HG02973 (cell line): ENCODE data around the gene IL1RL2.
A peak's percentile ranks its signal among the peaks of the same experiment; 100 is the strongest.

Experiments
- ATAC-seq: cut with Tn5 transposase; IDR thresholded peaks from one replicate; pipeline ENCODE4 v1.9.1; 2021; ENCODE audit warnings: moderate library complexity; ENCODE audit not compliant: unreplicated experiment

Gene IL1RL2

DNA sequence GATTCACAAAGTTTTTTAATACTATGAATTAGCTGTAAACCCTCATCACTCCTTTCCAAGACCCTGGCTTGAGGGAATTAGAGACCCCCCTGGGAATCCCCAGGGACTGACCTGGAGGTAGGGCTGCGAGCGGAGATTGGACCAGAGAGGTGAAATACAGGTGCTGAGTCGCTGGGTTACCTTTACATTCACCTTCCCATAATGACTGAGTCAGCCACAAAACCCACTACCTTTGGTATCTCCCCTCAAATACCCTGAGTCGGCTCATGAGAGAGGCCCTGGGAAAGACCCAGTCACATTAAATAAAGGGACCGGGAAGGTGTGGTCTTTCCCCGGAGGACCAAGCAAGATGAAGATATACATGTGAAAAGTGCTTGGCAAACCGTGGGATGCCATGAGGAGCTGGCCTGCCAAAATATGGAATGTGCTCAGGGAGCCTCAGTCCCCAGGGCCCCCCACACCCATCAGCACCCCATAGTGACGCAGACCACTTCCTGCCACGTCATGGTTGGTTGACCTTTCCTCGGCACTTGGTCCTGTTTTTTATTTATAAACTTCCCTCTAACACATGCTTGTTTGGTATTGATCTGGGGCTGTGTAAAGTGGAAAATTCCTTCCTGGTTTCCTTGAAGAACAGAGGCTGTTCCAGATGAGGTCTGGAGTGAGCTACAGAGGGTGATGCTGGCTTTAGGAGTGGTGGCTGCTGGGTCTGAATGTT is 51.4 kb downstream of the IL1RL2 start:
- no peak for ATAC-seq

DNA sequence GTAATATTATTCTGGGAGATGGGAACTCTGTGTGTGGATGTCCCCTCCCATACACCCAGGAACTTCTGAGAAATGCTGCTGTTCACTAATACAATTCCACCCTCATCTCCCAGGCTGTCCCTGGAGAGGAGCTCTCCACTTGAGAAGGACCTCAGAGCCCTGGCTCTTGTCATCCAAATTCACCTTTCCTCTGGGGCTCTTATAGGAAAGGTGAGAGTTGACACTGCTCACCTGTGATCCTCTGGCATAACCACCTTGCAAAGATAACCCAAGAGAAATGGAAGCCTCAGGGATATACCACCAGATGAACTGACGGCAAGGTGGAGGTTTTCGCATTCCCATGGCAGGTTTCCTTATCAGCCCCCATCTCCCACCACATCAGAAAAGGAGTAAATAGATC is 52.0 kb downstream of the IL1RL2 start:
- ATAC-seq = no peak

DNA sequence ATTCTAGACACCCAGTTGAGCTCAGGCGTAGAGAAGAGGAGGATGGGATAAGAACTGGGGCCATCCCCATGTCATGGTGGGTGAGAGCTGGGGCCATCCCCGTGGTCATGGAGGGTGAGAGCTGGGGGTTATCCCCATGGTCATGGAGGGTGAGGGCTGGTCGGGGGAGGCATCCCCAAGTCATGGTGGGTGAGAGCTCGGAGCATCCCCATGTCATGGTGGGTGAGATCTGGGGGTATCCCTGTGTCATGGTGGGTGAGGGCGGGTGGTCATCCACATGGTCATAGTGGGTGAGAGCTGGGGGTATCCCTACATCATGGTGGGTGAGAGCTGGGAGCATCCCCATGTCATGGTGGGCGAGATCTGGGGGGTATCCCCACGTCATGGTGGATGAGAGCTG is 52.5 kb downstream of the IL1RL2 start:
- no peak for ATAC-seq

GRCh38 chr2:102240640-102241370 is 54.0 kb downstream of the IL1RL2 start:
- peak; percentile 79 for ATAC-seq

GRCh38 chr2:102241616-102242305 is 54.9 kb downstream of the IL1RL2 start:
- ATAC-seq = no peak

- no peak for ATAC-seq
These were observed 58.7 kb downstream of the IL1RL2 start for GRCh38 chr2:102245266-102246151.

GRCh38 chr2:102250278-102250821 is 63.5 kb downstream of the IL1RL2 start:
- no peak for ATAC-seq

- ATAC-seq = peak; percentile 62
These were observed 64.4 kb downstream of the IL1RL2 start for GRCh38 chr2:102251042-102251848.

DNA sequence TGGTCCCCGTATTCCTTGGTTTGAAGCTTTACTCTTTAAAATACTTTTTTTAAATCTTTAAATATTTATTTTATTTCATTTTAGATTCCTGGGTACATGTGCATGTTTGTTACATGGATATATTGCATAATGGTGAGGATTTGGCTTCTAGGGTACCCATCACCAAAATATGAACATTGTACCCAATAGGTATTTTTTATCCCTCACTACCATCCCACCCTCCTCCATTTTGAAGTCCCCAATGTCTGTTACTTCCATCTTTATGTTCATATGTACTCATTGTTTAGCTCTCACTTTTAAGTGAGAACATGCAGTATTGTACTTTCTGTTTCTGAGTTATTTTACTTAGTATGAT is 65.0 kb downstream of the IL1RL2 start:
- no peak for ATAC-seq

GRCh38 chr2:102252236-102252635 is 65.4 kb downstream of the IL1RL2 start:
- no peak for ATAC-seq

DNA sequence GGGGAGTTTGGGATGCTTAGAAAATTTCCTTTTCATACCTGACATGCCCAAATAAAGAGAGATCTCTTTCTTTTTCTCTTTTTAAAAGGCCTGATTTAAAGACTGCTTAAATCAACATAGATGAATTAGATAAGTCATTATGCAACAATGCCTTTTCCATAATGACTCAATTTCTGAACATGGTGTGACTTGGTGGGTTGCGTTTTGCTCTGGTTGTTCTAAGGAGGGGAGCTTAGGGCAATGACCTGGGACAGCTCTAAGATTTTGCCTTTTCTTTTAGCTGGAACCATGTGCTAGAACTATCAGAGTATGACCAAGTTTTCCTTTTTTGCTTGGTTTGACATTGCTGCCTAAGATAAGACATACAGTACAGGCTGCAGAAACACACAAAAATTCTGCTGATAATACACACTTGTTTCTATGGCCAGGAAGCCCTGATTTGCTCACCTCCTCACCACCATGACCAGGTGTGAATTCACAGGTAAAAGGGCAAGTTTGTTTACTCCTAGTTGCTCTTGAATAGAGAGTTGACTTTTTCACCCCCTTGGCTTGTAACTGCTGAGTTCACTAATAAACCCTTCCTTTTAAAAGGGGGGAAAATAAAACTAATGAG is 66.4 kb downstream of the IL1RL2 start:
- no peak for ATAC-seq

DNA sequence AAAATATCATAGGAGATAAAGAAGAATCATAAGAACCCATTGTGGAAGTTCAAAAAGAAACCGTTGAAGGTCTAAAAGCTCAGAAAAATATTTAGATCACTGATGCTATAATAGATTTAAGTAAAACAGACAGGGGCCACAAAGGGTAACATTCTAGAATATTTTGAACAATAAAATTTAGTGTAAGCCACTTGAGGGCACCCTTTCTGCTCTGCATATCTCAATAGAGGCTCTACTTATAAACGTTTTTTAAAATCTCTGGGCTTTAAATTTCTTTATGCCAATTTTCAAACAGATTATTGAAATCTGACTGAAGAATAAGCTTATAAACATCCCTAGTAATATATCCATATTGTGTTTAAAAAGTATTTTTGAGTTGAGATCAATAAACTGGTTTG is 66.9 kb downstream of the IL1RL2 start:
- no peak for ATAC-seq

DNA sequence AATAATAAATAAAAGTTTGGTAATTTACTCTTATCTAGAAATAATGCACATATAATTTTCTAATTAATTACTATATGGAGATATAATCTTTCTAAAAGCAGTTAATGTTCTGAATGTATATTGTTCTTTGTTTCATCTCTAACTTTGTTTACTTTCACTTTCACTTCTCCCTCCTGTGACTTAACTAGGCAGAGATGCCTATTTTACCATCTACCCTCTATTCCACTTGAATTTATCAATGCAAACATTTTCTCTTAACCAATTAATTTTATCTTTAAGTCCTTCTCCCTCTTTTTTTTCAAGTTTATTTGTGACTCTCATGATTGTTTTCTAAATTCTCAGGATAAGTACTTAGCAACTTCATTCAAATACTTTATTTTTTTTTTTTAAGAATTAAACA is 69.5 kb downstream of the IL1RL2 start:
- no peak for ATAC-seq

DNA sequence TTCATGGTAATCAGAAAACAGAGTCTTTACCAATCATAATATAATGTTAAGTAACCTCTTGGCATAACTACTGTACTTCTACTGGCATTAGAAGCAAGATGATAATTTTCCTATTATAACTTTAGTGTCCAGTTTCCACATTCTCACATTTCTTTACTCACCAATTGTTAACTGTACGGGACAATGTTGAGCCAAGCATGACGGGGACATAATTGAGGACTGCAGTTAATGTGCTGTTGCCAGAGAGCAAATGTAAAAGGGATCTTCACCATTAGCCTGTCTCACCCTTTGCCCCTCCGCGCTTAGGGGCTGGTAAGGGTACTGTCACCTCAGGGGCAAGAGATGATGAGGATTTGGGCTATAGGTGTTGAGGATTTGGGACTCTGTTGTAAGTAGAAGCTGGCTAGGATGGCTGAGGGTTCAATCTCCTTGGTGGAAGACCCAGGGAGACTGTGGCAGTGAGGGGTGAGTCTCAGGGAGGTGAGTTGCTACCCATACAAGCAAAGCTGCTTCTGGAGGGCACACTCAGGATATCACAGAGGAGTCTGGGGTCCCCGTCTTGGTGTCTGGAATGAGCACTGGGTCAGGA is 70.1 kb downstream of the IL1RL2 start:
- no peak for ATAC-seq

GRCh38 chr2:102258025-102258385 is 71.2 kb downstream of the IL1RL2 start:
- no peak for ATAC-seq

- ATAC-seq = no peak
These were observed 71.7 kb downstream of the IL1RL2 start for GRCh38 chr2:102258386-102259074.

DNA sequence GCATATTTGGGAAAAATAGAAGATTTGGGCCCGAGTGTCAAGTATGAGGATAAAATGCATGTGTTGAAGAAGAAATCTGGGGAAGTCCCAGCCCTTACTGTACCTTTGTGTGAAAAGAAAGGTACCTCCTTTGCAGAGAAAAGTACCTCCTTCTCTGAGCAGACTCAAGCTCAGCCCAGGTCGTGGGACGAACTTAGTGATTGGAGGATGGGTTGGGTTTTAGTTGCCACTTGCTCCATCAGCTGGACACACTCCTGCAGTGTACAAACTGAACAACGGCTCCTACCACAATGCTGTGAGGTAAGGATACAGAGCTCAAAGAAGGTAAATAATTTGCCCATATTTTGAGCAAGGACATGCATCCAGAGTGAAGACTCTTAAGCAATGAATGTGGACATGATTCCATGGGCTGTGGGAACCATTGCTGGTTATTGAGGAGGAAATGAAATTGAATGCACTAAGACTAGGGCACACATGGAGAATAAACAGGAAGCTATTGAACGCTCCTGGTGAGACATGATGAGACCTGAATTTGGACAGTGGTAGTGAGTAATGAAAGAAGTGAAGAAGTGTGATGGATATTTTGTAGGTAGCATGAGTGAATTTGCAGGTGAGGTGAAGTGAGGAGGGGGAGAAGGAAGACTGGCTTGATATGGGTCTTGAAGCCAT is 74.8 kb downstream of the IL1RL2 start:
- ATAC-seq = no peak
